ENCODE data around the gene RSPRY1. TPM values are rescaled to one million over a fixed set of nuclear protein-coding genes. Genes with fewer than 3 reads are reported as not detected.

The RSPRY1 gene
- total RNA-seq, 4 donors from 2014 or later, result 13.7 to 27.2 (median 23.1) TPM

- intact Hi-C loops (cut with DNase I), result no loop called here
- Histone ChIP-seq H3K27ac (no peak overlapping the region), H3K4me3 (no peak overlapping the region), H3K36me3 (peaks cover 7 to 98% (median 38%) of the 10 kb centered on the region in 3 donors), H3K27me3 (no peaks in the 10 kb centered on the region), H3K4me1 (no peaks in the 10 kb centered on the region), H3K9me3 (peaks cover 0 to 4% (median 0%) of the 10 kb centered on the region in 3 donors)
- no peak for DNase-seq
- TF ChIP-seq CTCF (IDR thresholded peaks at IDR 0.05), result no peak
- no peak for TF ChIP-seq POLR2A (IDR thresholded peaks at IDR 0.05)
- WGBS, 2 donors, result 92 to 96% methylated on average over 1 of the region's 1 CpG
Observed at GRCh38 chr16:57223057-57223456, 36.9 kb downstream of the RSPRY1 start.

- TF ChIP-seq CTCF (IDR thresholded peaks at IDR 0.05) (no peak), POLR2A (IDR thresholded peaks at IDR 0.05) (no peak)
- no peak for DNase-seq
- Histone ChIP-seq H3K9me3 (no peaks in the 10 kb centered on the region), H3K4me3 (no peak overlapping the region), H3K4me1 (no peaks in the 10 kb centered on the region), H3K27me3 (no peaks in the 10 kb centered on the region), H3K36me3 (peaks cover 7 to 100% (median 43%) of the 10 kb centered on the region in 3 donors), H3K27ac (no peak overlapping the region)
- intact Hi-C loops (cut with DNase I), result no loop called here
- 74 to 96% methylated on average over 4 to 5 of the region's 6 CpGs for WGBS, 2 donors
Observed at GRCh38 chr16:57224651-57225335, 38.7 kb downstream of the RSPRY1 start.

- H3K4me3 ChIP-seq, result no peak overlapping the region
- no peak overlapping the region for H3K27ac ChIP-seq
- no peak for DNase-seq
- intact Hi-C loops (cut with DNase I), result no loop called here
- no peaks in the 10 kb centered on the region for H3K27me3 ChIP-seq
- peaks cover 7 to 100% (median 48%) of the 10 kb centered on the region in 3 donors for H3K36me3 ChIP-seq
- H3K9me3 ChIP-seq, result no peaks in the 10 kb centered on the region
- H3K4me1 ChIP-seq, result no peaks in the 10 kb centered on the region
- WGBS, 2 donors, result 93 to 100% methylated on average over 4 to 7 of the region's 7 CpGs
- TF ChIP-seq CTCF (IDR thresholded peaks at IDR 0.05) (no peak), POLR2A (IDR thresholded peaks at IDR 0.05) (no peak)
Observed at GRCh38 chr16:57225978-57226377, 39.8 kb downstream of the RSPRY1 start.

GRCh38 chr16:57226701-57227621 lies 40.8 kb downstream of the RSPRY1 start:
- Histone ChIP-seq H3K27me3 (no peaks in the 10 kb centered on the region), H3K27ac (no peak overlapping the region), H3K9me3 (no peaks in the 10 kb centered on the region), H3K36me3 (peaks cover 7 to 100% (median 50%) of the 10 kb centered on the region in 3 donors), H3K4me3 (no peak overlapping the region), H3K4me1 (peaks cover 0 to 5% (median 0%) of the 10 kb centered on the region in 3 donors)
- no peak for DNase-seq
- TF ChIP-seq POLR2A (IDR thresholded peaks at IDR 0.05) (no peak), CTCF (IDR thresholded peaks at IDR 0.05) (no peak)
- intact Hi-C loops (cut with DNase I), result no loop called here
- WGBS, 2 donors, result 81 to 95% methylated on average over 2 to 3 of the region's 4 CpGs

- Histone ChIP-seq H3K4me1 (peaks cover 0 to 12% (median 0%) of the 10 kb centered on the region in 3 donors), H3K27me3 (no peaks in the 10 kb centered on the region), H3K4me3 (no peak overlapping the region), H3K36me3 (peaks cover 17 to 100% (median 54%) of the 10 kb centered on the region in 3 donors), H3K9me3 (no peaks in the 10 kb centered on the region), H3K27ac (no peak overlapping the region)
- WGBS, 2 donors, result 54 to 76% methylated on average over 1 of the region's 1 CpG
- DNase-seq, result no peak
- TF ChIP-seq POLR2A (IDR thresholded peaks at IDR 0.05), result no peak
- TF ChIP-seq CTCF (IDR thresholded peaks at IDR 0.05), result no peak
- intact Hi-C loops (cut with DNase I), result no loop called here
Observed at GRCh38 chr16:57229079-57229478, 43.0 kb downstream of the RSPRY1 start.
